Astrocyte (in vitro differentiated cells and primary cell): ENCODE data around the gene HBS1L.

Source experiments
- CTCF ChIP-seq: IDR thresholded peaks from 2 replicates; pipeline ENCODE4 v1.5.1; 2011; ENCODE audit warnings: low read depth, mild to moderate bottlenecking, inconsistent platforms, low read length, moderate library complexity; ENCODE audit not compliant: insufficient read depth
- EZH2 ChIP-seq: IDR thresholded peaks from 2 replicates; pipeline ENCODE4 v1.6.1; 2012; ENCODE audit warnings: mild to moderate bottlenecking, low read length, inconsistent platforms; ENCODE audit not compliant: insufficient read depth

- TF ChIP-seq CTCF = no peak
- no peak for TF ChIP-seq EZH2
Measured at GRCh38 chr6:135056632-135057031, 2.0 kb upstream of the HBS1L start.
